B cell (primary cell): ENCODE results near the gene EN1. TPM values are rescaled to one million over a fixed set of nuclear protein-coding genes. Genes with fewer than 3 reads are reported as not detected.

ENCODE experiments used
- ATAC-seq: fragments of 200-7000 bp; cut with Tn5 transposase; one replicate; pipeline ENCODE4 v1.10.0; 2021; ENCODE audit warnings: low read depth, mild to moderate bottlenecking, moderate number of reproducible peaks, moderate library complexity
- CTCF ChIA-PET: fragments of 350-600 bp; sonication (Branson Sonifier 250); formaldehyde crosslinking; loops from one replicate; lab custom pipeline; 2021; ENCODE audit warnings: antibody characterized with exemption, inconsistent platforms; lab: Charles Lee
- POLR2A ChIA-PET: fragments of 350-600 bp; sonication (Branson Sonifier 250); formaldehyde crosslinking; loops from one replicate; lab custom pipeline; 2021; ENCODE audit warnings: antibody characterized with exemption; lab: Charles Lee
- DNase-seq: peaks from one replicate; pipeline ENCODE4 v3.0.0; 2013
- H2AFZ ChIP-seq: 2 replicates; pipeline ENCODE4 v1.6.1; 2012; ENCODE audit warnings: mild to moderate bottlenecking, low read depth, low read length; ENCODE audit not compliant: insufficient read depth, poor library complexity, severe bottlenecking
- H3K27ac ChIP-seq, 2 donors: 1 replicate in 1 of 2; 2 replicates in 1 of 2; pipeline ENCODE4 v1.5.1; 2012 to 2013; ENCODE audit warnings: low read length in 2 of 2, mild to moderate bottlenecking in 2 of 2, moderate library complexity in 1 of 2
- H3K27me3 ChIP-seq, 4 experiments: fragments of 200-600 bp in 1 of 4; sonication (generic) in 1 of 4; replicated peaks in 1 of 4; 1 replicate in 2 of 4; 2 replicates in 2 of 4; pipeline versions ENCODE4 v1.6.1 to v1.7.0; 2013 to 2016; ENCODE audit warnings: low read length in 3 of 4, mild to moderate bottlenecking in 2 of 4, mixed read lengths in 1 of 4, moderate library complexity in 1 of 4; ENCODE audit not compliant: insufficient read depth in 4 of 4, control insufficient read depth in 3 of 4; ENCODE audit errors: control extremely low read depth in 1 of 4
- H3K36me3 ChIP-seq, 2 experiments: replicated peaks in 1 of 2; 1 replicate in 1 of 2; 2 replicates in 1 of 2; pipeline versions ENCODE4 v1.6.1 to v1.7.1; 2013; ENCODE audit warnings: low read length in 1 of 2; ENCODE audit not compliant: insufficient read depth in 2 of 2, control insufficient read depth in 1 of 2; ENCODE audit errors: control extremely low read depth in 1 of 2, extremely low read depth in 1 of 2
- H3K4me1 ChIP-seq, 2 donors: fragments of 200-600 bp in 1 of 2; sonication (generic) in 1 of 2; 1 replicate in 1 of 2; 2 replicates in 1 of 2; pipeline versions ENCODE4 v1.5.1 to v1.6.1; 2013 to 2017; ENCODE audit warnings: low read length in 2 of 2; ENCODE audit not compliant: control insufficient read depth in 2 of 2, insufficient read depth in 2 of 2
- H3K4me2 ChIP-seq: replicated peaks from 2 replicates; pipeline ENCODE3; 2012; ENCODE audit warnings: mild to moderate bottlenecking, low read depth, low read length; ENCODE audit not compliant: poor library complexity, severe bottlenecking
- H3K4me3 ChIP-seq, 5 experiments: fragments of 200-600 bp in 1 of 5; sonication (generic) in 1 of 5; 1 replicate in 3 of 5; 2 replicates in 2 of 5; pipeline versions ENCODE4 v1.5.1 to v1.7.0; 2011 to 2016; ENCODE audit warnings: low read length in 4 of 5, mild to moderate bottlenecking in 4 of 5, low read depth in 2 of 5, control low read depth in 1 of 5, moderate library complexity in 1 of 5; ENCODE audit not compliant: insufficient read depth in 1 of 5; ENCODE audit errors: control extremely low read depth in 1 of 5, extremely low read depth in 1 of 5
- H3K79me2 ChIP-seq: fragments of 200-600 bp; sonication (generic); one replicate; pipeline ENCODE4 v1.6.0; 2016; ENCODE audit warnings: low read length; ENCODE audit not compliant: control insufficient read depth, insufficient read depth
- H3K9ac ChIP-seq: fragments of 200-600 bp; sonication (generic); 2 replicates; pipeline ENCODE4 v1.6.1; 2017; ENCODE audit warnings: mild to moderate bottlenecking, low read length, moderate library complexity
- H3K9me3 ChIP-seq, 3 donors: one replicate each; pipeline versions ENCODE4 v1.6.1 to v1.7.1; 2013; ENCODE audit warnings: low read length in 2 of 3; ENCODE audit not compliant: control insufficient read depth in 2 of 3, insufficient read depth in 1 of 3; ENCODE audit errors: control extremely low read depth in 1 of 3
- H4K20me1 ChIP-seq: 2 replicates; pipeline ENCODE4 v1.6.0; 2012; ENCODE audit warnings: mild to moderate bottlenecking, low read length; ENCODE audit not compliant: insufficient read depth, control insufficient read depth, poor library complexity, severe bottlenecking
- H3K27ac Mint-ChIP-seq: one replicate; pipeline ENCODE4 v1.8.0; 2021; ENCODE audit warnings: mixed read lengths
- H3K27me3 Mint-ChIP-seq: one replicate; pipeline ENCODE4 v1.8.0; 2021; ENCODE audit warnings: mixed read lengths
- H3K4me1 Mint-ChIP-seq: one replicate; pipeline ENCODE4 v1.8.0; 2021; ENCODE audit warnings: mixed read lengths
- H3K4me3 Mint-ChIP-seq: one replicate; pipeline ENCODE4 v1.8.0; 2021; ENCODE audit warnings: mixed read lengths
- H3K9me3 Mint-ChIP-seq: one replicate; pipeline ENCODE4 v1.8.0; 2022; ENCODE audit warnings: mixed read lengths; ENCODE audit not compliant: insufficient read depth
- EZH2 ChIP-seq: IDR thresholded peaks from 2 replicates; pipeline ENCODE4 v1.6.1; 2012; ENCODE audit warnings: borderline replicate concordance, low read depth, mild to moderate bottlenecking, moderate library complexity, low read length; ENCODE audit not compliant: insufficient read depth, poor library complexity, severe bottlenecking
- WGBS: methylation state at CpG from one replicate; pipeline ENCODE4 v1.1.5; 2013; ENCODE audit warnings: missing lambda C conversion rate; ENCODE audit not compliant: insufficient coverage; 5-methylcytosine and 5-hydroxymethylcytosine counted together
- intact Hi-C: fragments of 100-400 bp; cut with micrococcal nuclease; formaldehyde crosslinking; loops from one replicate; pipeline ENCODE4 v1.10.0; 2022
- polyA plus RNA-seq: library from polyadenylated mRNA; depleted of rRNA; stranded (reverse); fragments of >200 nt; gene quantifications from 2 replicates; pipeline ENCODE4 v1.2.3, GENCODE V29; 2012
- total RNA-seq, 2 donors: library from RNA; stranded (reverse); fragments of 120-200 nt in 1 of 2; gene quantifications; 1 replicate in 1 of 2; 2 replicates in 1 of 2; pipeline versions ENCODE4 v1.2.3 to v1.2.4, GENCODE V29; 2013 to 2022
- TF ChIP-seq, protein P1 (sequence below): fragments of 200-600 bp; IDR thresholded peaks from one replicate; pipeline ENCODE4 v1.8.0; 2022; ENCODE audit warnings: antibody characterized with exemption, mild to moderate bottlenecking

Gene EN1
- total and polyA plus RNA-seq, 2 donors (not counting 1 experiment from before 2014, with no cell fraction given): not detected

- Mint-ChIP-seq H3K27ac (no peak overlapping the region), H3K9me3 (no peaks in the 10 kb centered on the region), H3K4me1 (no peaks in the 10 kb centered on the region), H3K27me3 (peaks cover 70% of the 10 kb centered on the region), H3K4me3 (no peak overlapping the region)
- DNase-seq (no peak), ATAC-seq (no peak)
- Histone ChIP-seq H3K27ac (no peak overlapping the region), H3K79me2 (no peaks in the 10 kb centered on the region), H3K4me1 (no peaks in the 10 kb centered on the region), H3K9me3 (no peaks in the 10 kb centered on the region), H3K4me3 (no peak overlapping the region), H4K20me1 (no peaks in the 10 kb centered on the region), H3K27me3 (peaks cover 0 to 31% (median 2%) of the 10 kb centered on the region in 4 experiments), H2AFZ (no peak overlapping the region), H3K36me3 (no peaks in the 10 kb centered on the region), H3K4me2 (no peak overlapping the region), H3K9ac (no peak overlapping the region)
- ChIA-PET POLR2A (no interaction called here), CTCF (no interaction called here)
- TF ChIP-seq, protein P1, sequence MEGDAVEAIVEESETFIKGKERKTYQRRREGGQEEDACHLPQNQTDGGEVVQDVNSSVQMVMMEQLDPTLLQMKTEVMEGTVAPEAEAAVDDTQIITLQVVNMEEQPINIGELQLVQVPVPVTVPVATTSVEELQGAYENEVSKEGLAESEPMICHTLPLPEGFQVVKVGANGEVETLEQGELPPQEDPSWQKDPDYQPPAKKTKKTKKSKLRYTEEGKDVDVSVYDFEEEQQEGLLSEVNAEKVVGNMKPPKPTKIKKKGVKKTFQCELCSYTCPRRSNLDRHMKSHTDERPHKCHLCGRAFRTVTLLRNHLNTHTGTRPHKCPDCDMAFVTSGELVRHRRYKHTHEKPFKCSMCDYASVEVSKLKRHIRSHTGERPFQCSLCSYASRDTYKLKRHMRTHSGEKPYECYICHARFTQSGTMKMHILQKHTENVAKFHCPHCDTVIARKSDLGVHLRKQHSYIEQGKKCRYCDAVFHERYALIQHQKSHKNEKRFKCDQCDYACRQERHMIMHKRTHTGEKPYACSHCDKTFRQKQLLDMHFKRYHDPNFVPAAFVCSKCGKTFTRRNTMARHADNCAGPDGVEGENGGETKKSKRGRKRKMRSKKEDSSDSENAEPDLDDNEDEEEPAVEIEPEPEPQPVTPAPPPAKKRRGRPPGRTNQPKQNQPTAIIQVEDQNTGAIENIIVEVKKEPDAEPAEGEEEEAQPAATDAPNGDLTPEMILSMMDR: no peak
- no peak for TF ChIP-seq EZH2
- 65% methylated on average over 4 of the region's 4 CpGs for WGBS
- intact Hi-C loops: no loop called here
These were observed 31.7 kb downstream of the EN1 start for GRCh38 chr2:118815731-118816130.

GRCh38 chr2:118815314-118815713 lies 32.1 kb downstream of the EN1 start:
- Histone ChIP-seq H3K4me1 (no peaks in the 10 kb centered on the region), H3K4me2 (no peak overlapping the region), H3K9me3 (no peaks in the 10 kb centered on the region), H2AFZ (no peak overlapping the region), H4K20me1 (no peaks in the 10 kb centered on the region), H3K9ac (no peak overlapping the region), H3K4me3 (no peak overlapping the region), H3K27me3 (peaks cover 0 to 35% (median 3%) of the 10 kb centered on the region in 4 experiments), H3K36me3 (no peaks in the 10 kb centered on the region), H3K79me2 (no peaks in the 10 kb centered on the region), H3K27ac (no peak overlapping the region)
- Mint-ChIP-seq H3K27me3 (peaks cover 67% of the 10 kb centered on the region), H3K27ac (no peak overlapping the region), H3K4me1 (no peaks in the 10 kb centered on the region), H3K4me3 (no peak overlapping the region), H3K9me3 (no peaks in the 10 kb centered on the region)
- DNase-seq: no peak
- WGBS: 85% methylated on average over 7 of the region's 7 CpGs
- intact Hi-C loops: no loop called here
- ChIA-PET POLR2A (no interaction called here), CTCF (no interaction called here)
- TF ChIP-seq, protein P1: no peak
- no peak for TF ChIP-seq EZH2
- ATAC-seq: no peak
